Measurements from ENCODE around the gene SMIM28.
"Not testable (repeated sequence)": the region's sequence is repeated elsewhere in the genome, so short reads cannot be mapped to it uniquely, and the experiment has no call there.

Gene SMIM28

DNA sequence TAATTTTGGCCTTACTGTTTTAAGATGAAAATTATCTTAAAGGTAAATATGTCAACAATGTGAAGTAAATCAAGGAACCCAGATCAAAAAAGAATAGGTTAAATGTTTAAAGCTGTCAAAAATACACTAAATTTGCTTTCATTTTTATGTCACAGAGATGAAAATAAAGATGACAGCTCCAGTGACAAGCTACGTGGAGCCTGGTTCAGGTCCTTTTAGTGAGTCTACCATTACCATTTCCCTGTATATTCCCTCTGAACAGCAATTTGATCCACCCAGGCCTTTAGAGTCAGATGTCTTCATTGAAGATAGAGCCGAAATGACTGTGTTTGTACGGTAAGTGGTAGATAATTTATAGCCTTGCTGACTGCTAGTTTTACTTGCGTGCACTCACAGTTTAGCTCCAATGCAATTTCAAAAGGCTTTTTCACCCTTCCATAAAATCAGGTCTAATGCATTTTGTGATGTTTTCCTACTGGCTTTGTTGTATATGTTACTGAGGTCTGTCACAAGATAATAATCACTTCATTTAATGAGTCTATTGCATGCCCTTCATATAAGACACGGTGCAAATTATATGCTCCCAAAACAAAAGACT is 28.2 kb downstream of the SMIM28 start:
- no peak for DNase-seq (ENCODE audit: low read depth)

DNA sequence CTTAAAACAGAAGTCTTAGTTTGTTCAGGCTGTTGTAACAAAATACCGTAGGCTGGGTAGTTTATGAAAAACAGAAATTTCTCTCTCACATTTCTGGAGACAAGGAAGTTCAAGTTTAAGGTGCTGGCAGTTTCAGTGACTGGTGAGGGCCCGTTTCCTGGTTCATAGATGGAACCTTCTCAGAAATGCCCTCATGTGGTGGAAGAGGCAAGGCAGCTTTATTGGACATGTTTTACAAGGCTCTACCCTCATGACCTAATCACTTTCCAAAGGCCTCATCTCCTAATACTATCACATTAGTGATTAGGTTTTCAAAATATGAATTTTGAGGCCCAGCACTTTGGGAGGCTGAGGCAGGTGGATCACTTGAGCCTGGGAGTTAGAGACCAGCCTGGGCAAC is 28.7 kb downstream of the SMIM28 start:
- no peak for DNase-seq (ENCODE audit: low read depth)

DNA sequence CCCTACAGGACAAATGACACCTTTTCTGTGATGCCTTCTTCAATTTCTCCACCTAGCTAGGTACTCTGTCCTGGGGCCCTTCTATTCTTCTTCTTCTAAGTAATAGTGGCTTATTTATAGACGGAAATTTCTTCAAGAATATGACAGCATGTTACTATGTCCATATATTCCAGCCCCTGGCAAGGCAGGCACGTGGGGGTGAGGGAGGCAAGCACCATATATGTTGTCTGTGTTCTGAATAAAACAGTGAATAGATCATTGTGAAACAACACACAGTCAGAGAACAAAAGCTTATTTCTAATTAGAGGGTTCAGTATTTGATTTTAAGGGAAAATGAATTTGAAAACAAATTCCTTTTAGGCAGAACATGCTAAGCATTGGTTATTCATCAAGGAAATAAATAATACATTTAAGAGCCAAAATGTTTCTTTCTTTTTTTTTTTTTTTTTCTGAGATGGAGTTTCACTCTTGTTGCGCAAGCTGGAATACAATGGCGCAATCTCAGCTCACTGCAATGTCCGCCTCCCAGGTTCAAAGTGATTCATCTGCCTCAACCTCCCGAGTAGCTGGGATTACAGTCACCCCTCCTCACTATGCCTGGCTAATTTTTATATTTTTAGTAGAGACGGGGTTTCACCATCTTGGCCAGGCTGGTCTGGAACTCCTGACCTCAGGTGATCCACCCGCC is 32.5 kb downstream of the SMIM28 start:
- DNase-seq (ENCODE audit: low read depth) = peak; percentile 72

DNA sequence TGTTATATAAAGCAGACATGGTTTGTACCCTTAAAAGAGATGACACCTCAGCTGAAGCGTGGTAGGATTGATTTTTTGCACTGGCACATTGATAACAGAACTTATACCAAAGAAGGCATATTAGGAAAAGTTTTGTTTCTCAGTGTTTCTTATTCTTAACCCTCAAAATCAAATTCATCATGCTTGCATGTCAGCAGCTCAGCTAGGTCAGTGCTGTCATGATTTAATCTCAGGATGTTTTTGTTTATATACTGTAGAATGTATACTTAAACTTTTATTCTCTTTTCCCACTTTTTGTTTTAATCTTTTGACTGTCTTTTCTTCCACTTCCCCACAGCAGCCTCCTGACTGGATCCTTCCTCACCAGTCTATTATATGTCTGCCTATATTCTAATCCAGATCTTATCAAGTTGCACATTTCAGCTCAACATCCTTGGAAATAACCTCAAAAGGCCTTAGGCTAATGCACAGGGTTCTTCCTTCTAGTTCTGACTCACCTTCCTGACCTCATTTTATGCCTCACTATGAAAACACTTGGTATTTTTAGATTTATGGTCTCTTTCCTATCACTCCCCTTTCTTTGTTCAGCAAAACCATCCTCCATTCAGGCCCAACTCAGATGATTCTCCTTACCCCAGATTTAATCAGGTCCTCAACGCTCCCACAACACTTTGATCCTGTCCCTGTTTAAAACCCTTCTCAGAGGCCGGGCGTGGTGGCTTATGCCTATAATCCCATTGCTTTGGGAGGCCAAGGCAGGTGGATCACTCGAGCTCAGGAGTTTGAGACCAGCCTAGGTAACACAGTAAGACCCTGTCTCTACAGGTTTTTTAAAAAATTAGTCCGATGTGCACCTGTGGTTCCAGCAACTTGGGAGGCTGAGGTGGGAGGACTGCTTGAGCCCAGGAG is 33.5 kb downstream of the SMIM28 start:
- peak; percentile 96 for DNase-seq (ENCODE audit: low read depth)

DNA sequence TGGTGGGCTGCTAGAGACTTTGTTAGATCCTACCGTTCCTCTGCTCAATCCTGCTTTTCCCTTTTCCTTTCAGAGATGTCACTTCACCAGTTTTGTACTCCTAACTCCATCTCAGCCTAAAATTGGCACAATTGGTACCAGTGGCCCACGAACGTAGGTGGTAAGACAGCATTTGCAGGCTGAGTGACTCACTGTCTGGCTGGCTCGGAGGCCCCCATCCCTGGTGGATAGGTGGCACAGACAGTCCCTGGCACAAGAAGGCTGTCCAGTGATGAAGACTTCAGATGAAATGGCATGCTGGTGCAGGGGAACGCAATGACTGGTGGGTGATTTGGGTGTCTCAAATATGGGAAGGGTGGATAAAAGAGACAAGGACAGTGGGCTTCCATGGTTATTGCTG is 37.4 kb downstream of the SMIM28 start:
- DNase-seq (ENCODE audit: low read depth) = no peak

DNA sequence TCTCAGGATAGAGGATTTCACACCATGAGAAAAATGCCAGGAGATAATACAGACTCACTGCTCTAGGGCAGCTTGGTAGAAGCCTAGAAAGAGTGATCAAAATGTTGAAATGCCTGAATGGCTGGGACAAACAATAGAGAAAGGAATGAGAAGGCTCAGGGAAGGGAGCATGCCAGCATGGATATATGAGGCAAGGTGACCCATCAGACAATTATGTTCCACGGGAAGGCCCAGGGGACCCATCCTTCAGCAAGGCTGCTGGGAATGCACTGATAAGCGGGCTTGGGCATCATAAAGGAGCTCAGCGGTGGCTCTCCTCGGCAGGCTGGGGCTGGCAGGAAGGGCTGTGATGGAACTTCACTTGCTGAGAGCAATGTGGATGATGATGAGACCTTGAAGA is 38.5 kb downstream of the SMIM28 start:
- no peak for DNase-seq (ENCODE audit: low read depth)

DNA sequence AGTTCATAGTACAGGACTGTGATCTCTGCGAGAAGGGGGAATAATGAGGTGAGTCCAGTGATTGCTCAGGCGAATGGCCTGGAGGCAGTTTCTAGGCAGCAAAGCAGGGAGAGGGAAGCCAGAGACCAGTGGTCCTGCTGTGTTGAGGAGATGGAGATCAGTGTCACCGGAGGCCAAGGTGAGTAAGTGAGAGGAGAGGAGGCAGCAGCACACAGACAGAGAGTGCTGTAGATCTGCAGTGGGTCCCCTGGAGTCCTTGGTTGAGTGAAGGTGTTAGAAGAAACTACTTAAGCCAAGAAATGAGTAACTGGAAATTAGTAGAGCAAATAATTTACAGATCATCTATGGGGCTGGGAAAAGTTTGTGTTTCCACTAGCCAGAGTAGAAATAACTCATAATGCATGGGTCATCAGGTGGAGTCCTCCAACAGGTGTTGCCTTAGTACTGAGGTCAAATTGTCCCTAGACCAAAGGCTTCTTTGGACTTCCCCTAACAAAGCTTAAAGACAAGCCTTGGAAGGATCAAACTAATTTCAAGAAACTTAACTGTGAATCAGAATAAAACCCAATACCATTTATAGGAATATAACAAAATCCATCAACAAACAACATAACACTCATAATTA is 39.9 kb downstream of the SMIM28 start:
- DNase-seq (ENCODE audit: low read depth) = no peak

DNA sequence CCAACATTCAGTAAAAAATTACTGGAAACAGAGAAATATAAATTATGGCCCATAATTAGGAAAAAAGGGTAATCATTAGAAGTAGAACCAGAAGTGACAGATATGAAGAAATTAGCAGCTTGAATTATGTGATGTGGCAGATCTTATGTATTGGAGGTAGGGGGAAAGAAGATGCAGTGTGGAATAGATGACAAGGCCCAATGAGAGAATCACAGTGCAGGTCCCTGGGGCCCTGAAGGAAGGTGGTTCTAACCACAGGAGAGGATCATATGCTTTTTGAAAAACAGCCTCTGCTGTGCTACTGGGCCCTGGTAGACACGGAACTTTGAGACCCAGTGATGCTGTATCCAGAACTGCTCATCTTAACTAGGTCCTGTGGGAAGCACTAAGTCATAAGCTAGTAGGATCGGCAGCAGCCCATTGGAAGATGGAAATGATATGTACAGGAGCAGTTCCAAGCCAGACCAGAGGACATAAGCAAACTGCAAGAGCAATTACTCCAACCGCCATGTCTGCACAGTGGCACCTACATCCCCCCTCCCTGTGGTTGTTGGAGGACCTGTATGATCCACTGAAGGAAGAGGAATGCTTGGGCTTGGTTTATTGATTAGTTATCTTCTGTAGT is 40.5 kb downstream of the SMIM28 start:
- DNase-seq (ENCODE audit: low read depth) = no peak

DNA sequence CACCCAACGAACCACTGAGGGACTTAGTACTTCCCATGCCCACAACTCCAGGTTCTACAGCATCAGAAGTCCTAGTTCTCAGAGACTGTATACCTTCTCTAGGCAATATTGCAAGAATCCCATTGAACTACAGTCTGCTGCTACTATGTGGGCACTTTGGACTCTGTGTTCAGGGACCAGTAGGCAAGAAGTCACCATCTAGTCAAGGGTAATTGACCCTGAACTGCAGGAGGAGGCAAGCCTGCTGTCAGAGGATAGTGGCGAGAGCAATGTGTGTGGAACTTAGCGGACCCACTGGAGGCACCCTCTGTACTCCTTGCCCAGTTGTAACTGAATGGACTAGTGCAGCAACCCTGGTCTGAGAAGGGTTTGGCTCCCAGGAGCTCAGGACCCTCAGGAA is 42.1 kb downstream of the SMIM28 start:
- DNase-seq (ENCODE audit: low read depth) = no peak

DNA sequence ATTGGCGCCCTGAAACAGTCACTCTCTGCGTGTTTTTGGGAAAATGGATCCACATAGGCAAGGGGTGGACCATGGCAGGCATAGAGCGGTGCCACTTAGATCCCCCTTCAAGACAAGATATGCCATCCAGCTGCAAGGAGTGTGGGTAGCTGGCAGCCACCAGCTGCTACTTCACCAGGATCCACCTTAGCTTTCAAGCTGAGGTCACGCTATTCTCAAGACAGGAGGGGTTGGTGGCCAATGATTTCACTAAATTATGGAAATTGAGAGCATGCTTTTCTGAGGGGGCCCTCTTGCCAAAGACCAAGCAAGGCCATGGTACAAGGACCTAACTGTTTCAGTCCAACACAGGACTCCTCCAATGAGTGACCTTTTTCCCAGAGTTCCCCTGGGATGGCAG is 42.7 kb downstream of the SMIM28 start:
- DNase-seq (ENCODE audit: low read depth) = no peak

DNA sequence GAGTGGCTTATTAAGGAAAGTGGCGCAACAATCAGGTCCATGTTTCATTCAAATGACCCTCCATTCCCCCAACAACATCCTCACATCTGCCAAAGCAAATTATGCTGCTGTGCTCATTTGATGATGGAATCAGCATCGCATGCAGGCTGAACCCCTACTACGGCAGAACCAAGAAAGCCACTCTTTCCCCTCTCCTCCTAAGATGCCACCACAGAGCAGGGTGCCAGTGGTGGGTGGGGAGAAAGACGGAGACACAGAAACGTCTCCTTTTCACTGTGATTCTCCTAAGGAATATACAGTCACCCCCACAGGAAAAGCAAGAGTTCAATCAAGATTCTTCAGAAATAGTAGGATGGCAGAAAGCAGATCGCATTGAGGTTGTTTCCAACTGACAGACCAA is 43.4 kb downstream of the SMIM28 start:
- no peak for DNase-seq (ENCODE audit: low read depth)

DNA sequence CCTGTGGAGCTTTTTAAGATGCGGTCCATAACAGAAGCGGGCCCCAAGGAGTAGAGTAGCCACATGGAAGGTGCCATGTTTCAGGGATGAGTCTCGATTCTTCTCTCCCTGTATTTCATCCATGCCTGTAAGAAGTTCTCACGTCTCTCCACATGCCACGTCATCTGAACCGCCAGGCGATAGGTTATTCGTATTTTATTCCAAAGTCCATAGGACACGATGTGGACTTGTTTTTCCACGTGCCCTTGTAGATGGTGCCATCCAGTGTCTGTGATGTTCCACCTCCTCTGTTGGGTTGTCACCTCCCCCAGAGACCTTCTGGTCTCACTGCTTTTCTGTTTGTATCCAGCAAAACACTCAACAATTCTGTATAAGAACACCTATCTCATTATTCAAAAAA is 43.9 kb downstream of the SMIM28 start:
- no peak for DNase-seq (ENCODE audit: low read depth)

DNA sequence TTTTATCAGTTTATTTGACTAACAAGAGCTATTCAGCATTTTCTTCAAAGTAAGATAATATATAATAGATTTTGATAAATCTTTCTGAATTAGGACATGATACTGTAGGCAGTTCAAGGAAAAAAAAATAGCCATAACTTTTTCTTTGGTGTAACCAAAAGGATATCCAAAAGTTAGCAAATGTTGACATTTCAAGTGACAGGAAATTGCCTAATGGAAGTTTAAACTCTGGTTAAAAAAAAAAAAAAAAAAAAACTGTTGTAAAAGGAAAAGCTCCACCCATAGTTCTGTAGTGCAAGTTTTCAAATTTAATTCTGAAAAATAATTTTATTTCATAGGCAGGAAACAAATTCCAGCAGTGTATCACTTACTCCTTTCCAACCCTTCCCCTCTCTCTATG is 45.2 kb downstream of the SMIM28 start:
- no peak for DNase-seq (ENCODE audit: low read depth)

DNA sequence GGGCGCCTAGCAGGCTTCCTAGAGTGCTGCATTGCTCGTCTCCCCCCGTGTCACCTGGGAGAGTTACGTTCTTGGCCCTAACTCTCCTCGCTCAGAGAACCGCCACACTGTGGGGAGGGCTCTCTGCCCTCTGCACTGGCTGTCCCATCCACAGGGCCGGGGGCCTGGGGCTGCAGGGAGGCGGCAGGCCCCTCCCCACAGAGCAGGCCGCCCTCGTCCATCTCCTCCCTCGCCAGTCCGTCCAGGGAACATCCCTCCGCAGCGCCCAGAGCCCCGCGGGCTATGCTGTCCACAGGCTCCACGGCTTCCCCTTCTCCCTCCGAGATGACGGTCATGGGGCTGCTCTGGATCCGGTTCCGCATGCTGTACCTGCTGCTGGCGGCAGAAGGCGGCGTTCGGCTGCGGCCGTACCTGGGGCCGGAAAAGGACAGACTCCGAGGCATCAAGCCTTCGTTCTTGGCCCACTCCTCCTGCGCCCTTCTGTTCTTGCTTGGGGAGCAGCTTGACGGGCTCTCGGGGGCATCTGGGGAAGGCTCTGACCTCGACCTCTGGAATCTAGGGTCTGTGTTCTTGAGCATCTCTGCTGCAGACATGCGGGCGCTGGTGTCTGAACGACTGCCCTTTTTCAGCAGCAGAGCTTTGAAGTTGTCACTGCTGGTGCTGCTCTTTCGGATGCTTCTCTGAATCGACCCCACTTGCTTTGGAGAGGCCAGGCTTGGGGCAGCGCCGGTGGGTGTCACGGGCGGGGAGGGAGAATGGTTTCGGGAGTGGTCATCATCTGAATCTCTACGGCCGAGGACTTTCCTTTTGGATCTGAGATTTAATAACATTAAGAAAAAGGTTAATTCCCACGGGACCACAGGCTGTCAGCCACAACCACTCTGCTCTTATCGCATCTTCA is 46.5 kb downstream of the SMIM28 start:
- no peak for DNase-seq (ENCODE audit: low read depth)

DNA sequence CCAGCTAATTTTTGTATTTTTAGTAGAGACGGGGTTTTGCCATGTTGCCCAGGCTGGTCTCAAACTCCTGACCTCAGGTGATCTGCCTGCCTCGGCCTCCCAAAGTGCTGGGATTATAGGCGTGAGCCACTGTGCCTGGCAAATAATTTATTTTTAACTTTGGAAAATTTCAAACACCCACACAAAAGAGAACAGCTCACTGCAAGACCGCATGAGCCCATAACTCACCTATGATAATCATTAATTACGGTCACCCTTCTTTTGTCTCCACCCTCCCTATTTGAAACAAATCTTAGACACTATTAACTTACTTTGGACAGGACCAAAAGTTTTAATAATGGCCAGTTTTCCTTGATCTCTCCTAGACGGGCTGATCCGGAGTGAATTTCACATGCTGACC is 47.6 kb downstream of the SMIM28 start:
- not testable (repeated sequence) for DNase-seq (ENCODE audit: low read depth)

DNA sequence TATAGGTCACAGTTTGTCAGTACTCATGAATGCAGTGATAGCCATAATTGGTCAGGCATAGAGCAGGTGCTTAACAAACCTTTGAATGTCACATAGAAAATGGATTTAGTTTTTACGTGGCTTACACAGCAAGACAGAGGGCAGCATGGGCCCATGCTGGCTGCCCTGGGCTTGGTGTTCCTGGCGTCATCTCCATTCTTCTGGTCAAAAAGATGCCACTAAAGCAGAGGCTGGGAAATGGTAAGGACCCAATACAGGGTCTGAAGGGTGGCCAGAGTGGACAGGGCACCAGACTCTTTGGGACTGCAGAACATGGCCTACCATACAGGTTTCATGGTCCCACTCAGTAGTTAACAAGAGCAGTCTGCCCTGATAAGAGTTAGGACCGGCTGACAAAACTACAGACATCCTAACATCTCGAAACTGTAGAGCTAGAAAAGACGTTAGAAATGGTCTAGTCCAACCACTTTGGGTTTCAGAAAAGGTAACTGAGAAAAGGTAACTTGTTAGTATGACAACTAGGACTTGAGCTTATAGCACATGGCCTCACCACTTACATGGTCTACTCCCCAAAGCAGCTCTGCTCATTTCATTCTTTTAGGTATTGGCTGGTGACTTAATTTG is 48.9 kb downstream of the SMIM28 start:
- no peak for DNase-seq (ENCODE audit: low read depth)

DNA sequence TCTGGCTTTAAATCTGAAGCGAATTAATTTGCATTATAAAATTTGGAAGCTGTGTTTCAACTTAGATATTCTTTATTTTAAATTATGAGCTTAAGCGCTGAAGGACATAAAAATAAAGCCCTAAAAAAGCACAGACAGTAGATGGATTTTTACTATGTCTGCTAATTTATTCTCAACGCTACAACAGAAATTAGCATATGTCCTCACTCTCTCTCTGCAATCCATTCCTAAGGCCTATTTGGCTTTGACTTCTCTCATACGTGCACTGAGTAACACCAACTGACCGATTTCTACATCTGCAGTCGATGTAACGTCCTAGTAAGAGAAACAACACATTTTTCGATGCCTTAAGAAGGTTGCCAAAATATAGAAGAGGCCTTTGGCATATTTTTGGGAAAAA is 50.0 kb downstream of the SMIM28 start:
- no peak for DNase-seq (ENCODE audit: low read depth)

DNA sequence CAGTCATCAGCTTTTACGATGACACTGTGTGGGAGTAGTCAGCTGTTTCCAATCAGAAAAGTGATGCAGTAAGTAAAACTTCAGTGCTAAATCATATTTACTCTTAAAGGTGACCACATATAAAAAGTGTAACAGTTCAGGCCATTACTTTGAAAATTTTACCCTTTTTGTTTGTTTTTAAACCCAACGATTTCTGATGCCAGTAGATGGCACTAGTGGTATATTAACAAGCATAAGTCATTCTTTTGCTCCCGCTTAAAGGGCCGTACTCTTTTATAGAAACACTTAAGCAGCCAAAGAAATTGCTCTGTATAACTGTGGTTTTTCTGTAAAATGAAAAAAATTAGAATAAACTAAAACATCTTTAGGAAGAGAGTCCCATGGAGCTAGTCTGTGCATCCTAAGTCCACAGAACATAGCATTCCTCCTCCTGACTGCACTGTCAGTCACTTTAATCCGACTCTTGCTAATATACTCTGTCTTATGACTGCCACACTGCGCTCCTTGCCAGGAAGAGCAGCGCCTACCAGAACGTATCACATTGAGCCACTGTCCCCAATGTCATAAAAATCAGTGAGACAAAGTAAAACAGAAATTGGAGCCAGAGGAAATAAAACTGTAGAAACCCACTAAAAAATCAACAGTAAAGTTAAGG is 51.4 kb downstream of the SMIM28 start:
- peak; percentile 73 for DNase-seq (ENCODE audit: low read depth)

DNA sequence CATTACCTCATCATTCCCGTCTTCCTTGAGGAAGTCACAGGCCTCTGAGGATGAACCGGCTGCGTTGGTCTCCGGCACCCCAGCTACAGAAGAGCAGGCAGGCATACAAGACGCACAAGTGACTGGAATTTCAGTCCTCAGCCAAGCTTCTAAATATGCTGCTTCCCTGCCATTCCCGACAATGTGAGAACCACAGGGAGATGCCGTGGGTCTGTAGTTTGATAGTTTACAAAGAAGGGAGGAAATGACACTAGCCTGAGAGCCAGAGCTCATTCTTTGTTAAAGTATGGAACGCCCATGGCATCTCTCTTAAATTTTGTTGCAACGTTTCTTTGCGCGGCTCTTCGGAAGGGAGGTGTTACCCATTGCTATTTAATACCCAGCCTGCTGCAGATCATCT is 52.1 kb downstream of the SMIM28 start:
- no peak for DNase-seq (ENCODE audit: low read depth)

Data from ELR (cell line).